C4-2B (cell line): ENCODE data around the gene OLFML2B.

Experiments
- ZFX ChIP-seq: fragments of 450-650 bp; IDR thresholded peaks from 2 replicates; pipeline ENCODE4 v1.6.1; 2017
- TF ChIP-seq, protein P1 (sequence below): fragments of 450-650 bp; conservative IDR thresholded peaks from 2 replicates; pipeline ENCODE4 v1.5.1; 2017; ENCODE audit warnings: mild to moderate bottlenecking

- TF ChIP-seq, protein P1, sequence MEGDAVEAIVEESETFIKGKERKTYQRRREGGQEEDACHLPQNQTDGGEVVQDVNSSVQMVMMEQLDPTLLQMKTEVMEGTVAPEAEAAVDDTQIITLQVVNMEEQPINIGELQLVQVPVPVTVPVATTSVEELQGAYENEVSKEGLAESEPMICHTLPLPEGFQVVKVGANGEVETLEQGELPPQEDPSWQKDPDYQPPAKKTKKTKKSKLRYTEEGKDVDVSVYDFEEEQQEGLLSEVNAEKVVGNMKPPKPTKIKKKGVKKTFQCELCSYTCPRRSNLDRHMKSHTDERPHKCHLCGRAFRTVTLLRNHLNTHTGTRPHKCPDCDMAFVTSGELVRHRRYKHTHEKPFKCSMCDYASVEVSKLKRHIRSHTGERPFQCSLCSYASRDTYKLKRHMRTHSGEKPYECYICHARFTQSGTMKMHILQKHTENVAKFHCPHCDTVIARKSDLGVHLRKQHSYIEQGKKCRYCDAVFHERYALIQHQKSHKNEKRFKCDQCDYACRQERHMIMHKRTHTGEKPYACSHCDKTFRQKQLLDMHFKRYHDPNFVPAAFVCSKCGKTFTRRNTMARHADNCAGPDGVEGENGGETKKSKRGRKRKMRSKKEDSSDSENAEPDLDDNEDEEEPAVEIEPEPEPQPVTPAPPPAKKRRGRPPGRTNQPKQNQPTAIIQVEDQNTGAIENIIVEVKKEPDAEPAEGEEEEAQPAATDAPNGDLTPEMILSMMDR = no peak
- TF ChIP-seq ZFX = no peak
Observed at GRCh38 chr1:162038624-162039023, 15.0 kb upstream of the OLFML2B start.
